Measurements from ENCODE around the gene ELAC2.

The ELAC2 gene

GRCh38 chr17:13016881-13017654 is 759 bp downstream of the ELAC2 start:
- peaks cover 24% of the 10 kb centered on the region for H3K36me3 ChIP-seq (replicated peaks; ENCODE audit: low read depth, low read length)
- H3K79me2 ChIP-seq (ENCODE audit: low read length), result peaks cover 20% of the 10 kb centered on the region
- H3K4me2 ChIP-seq (ENCODE audit: low read length), result peak overlapping the region; percentile 92
- no peak for TF ChIP-seq EZH2phosphoT487 (IDR thresholded peaks at IDR 0.05; ENCODE audit: low read depth)
- TF ChIP-seq CTCF (IDR thresholded peaks at IDR 0.05; ENCODE audit: low read depth, low read length), result no peak
- H3K4me1 ChIP-seq (ENCODE audit: low read length), result peaks cover 9% of the 10 kb centered on the region
- H4K20me1 ChIP-seq (ENCODE audit: insufficient read depth, low read length), result no peaks in the 10 kb centered on the region
- peak overlapping the region; percentile 82 for H3K9ac ChIP-seq (ENCODE audit: low read length)
- H3K27ac ChIP-seq (ENCODE audit: low read length), result peak overlapping the region; percentile 53
- H3K9me3 ChIP-seq (ENCODE audit: insufficient read depth, low read length), result no peaks in the 10 kb centered on the region
- no peak overlapping the region for H2AFZ ChIP-seq (ENCODE audit: low read depth, low read length)
- peak overlapping the region; percentile 92 for H3K4me3 ChIP-seq (ENCODE audit: low read length)
- H3K27me3 ChIP-seq (ENCODE audit: low read depth, low read length), result no peaks in the 10 kb centered on the region

GRCh38 chr17:13014801-13015200 is 3.0 kb downstream of the ELAC2 start:
- no peaks in the 10 kb centered on the region for H3K9me3 ChIP-seq (ENCODE audit: insufficient read depth, low read length)
- no peak overlapping the region for H3K4me3 ChIP-seq (ENCODE audit: low read length)
- no peak overlapping the region for H3K9ac ChIP-seq (ENCODE audit: low read length)
- no peaks in the 10 kb centered on the region for H3K27me3 ChIP-seq (ENCODE audit: low read depth, low read length)
- peaks cover 20% of the 10 kb centered on the region for H3K79me2 ChIP-seq (ENCODE audit: low read length)
- H3K4me2 ChIP-seq (ENCODE audit: low read length), result no peak overlapping the region
- no peaks in the 10 kb centered on the region for H4K20me1 ChIP-seq (ENCODE audit: insufficient read depth, low read length)
- H3K27ac ChIP-seq (ENCODE audit: low read length), result no peak overlapping the region
- peaks cover 9% of the 10 kb centered on the region for H3K4me1 ChIP-seq (ENCODE audit: low read length)
- H3K36me3 ChIP-seq (replicated peaks; ENCODE audit: low read depth, low read length), result peaks cover 39% of the 10 kb centered on the region
- no peak overlapping the region for H2AFZ ChIP-seq (ENCODE audit: low read depth, low read length)
- TF ChIP-seq CTCF (IDR thresholded peaks at IDR 0.05; ENCODE audit: low read depth, low read length), result no peak
- TF ChIP-seq EZH2phosphoT487 (IDR thresholded peaks at IDR 0.05; ENCODE audit: low read depth), result no peak

- Histone ChIP-seq H3K36me3 (replicated peaks; ENCODE audit: low read depth, low read length) (peaks cover 47% of the 10 kb centered on the region), H3K9ac (ENCODE audit: low read length) (no peak overlapping the region), H3K27me3 (ENCODE audit: low read depth, low read length) (no peaks in the 10 kb centered on the region), H3K4me2 (ENCODE audit: low read length) (no peak overlapping the region), H3K9me3 (ENCODE audit: insufficient read depth, low read length) (no peaks in the 10 kb centered on the region), H3K27ac (ENCODE audit: low read length) (no peak overlapping the region), H2AFZ (ENCODE audit: low read depth, low read length) (no peak overlapping the region), H3K4me3 (ENCODE audit: low read length) (no peak overlapping the region), H4K20me1 (ENCODE audit: insufficient read depth, low read length) (no peaks in the 10 kb centered on the region), H3K79me2 (ENCODE audit: low read length) (peaks cover 2% of the 10 kb centered on the region; the same call in 1 of the 2 replicates), H3K4me1 (ENCODE audit: low read length) (no peaks in the 10 kb centered on the region)
- TF ChIP-seq CTCF (IDR thresholded peaks at IDR 0.05; ENCODE audit: low read depth, low read length) (no peak), EZH2phosphoT487 (IDR thresholded peaks at IDR 0.05; ENCODE audit: low read depth) (no peak)
Measured at GRCh38 chr17:13010959-13011358, 6.9 kb downstream of the ELAC2 start.

- H3K27ac ChIP-seq (ENCODE audit: low read length), result no peak overlapping the region
- H3K4me1 ChIP-seq (ENCODE audit: low read length), result no peaks in the 10 kb centered on the region
- no peak overlapping the region for H3K9ac ChIP-seq (ENCODE audit: low read length)
- H3K4me3 ChIP-seq (ENCODE audit: low read length), result no peak overlapping the region
- no peaks in the 10 kb centered on the region for H3K27me3 ChIP-seq (ENCODE audit: low read depth, low read length)
- H3K9me3 ChIP-seq (ENCODE audit: insufficient read depth, low read length), result no peaks in the 10 kb centered on the region
- peaks cover 33% of the 10 kb centered on the region for H3K36me3 ChIP-seq (replicated peaks; ENCODE audit: low read depth, low read length)
- no peaks in the 10 kb centered on the region; the same call in 1 of the 2 replicates for H3K79me2 ChIP-seq (ENCODE audit: low read length)
- H4K20me1 ChIP-seq (ENCODE audit: insufficient read depth, low read length), result no peaks in the 10 kb centered on the region
- H3K4me2 ChIP-seq (ENCODE audit: low read length), result no peak overlapping the region
- TF ChIP-seq EZH2phosphoT487 (IDR thresholded peaks at IDR 0.05; ENCODE audit: low read depth), result no peak
- no peak for TF ChIP-seq CTCF (IDR thresholded peaks at IDR 0.05; ENCODE audit: low read depth, low read length)
- no peak overlapping the region for H2AFZ ChIP-seq (ENCODE audit: low read depth, low read length)
Measured at GRCh38 chr17:13008461-13008860, 9.4 kb downstream of the ELAC2 start.
